DOHH2 (cell line): Measurements from ENCODE around the gene DZANK1.

Experiments
- CTCF ChIP-seq: fragments of 200-600 bp; sonication (generic); IDR thresholded peaks from one replicate; pipeline ENCODE4 v1.5.1; 2014; ENCODE audit warnings: antibody characterized with exemption, mild to moderate bottlenecking, low read depth, low read length; ENCODE audit not compliant: poor library complexity, severe bottlenecking
- EZH2phosphoT487 ChIP-seq: fragments of 200-600 bp; sonication (generic); IDR thresholded peaks from 2 replicates; pipeline ENCODE4 v1.6.1; 2017; ENCODE audit warnings: borderline replicate concordance, mild to moderate bottlenecking, antibody characterized with exemption, low read length, moderate library complexity, mixed read lengths

GRCh38 chr20:18361678-18362077 lies 105.2 kb downstream of the DZANK1 start:
- TF ChIP-seq CTCF (no peak), EZH2phosphoT487 (no peak)
